H1 (cell line): ENCODE measurements around the gene CDH12.

ENCODE experiments used
- EP300 ChIP-seq, 2 experiments: IDR thresholded peaks; 1 replicate in 1 of 2; 2 replicates in 1 of 2; pipeline ENCODE4 v1.6.1; 2011 to 2012; ENCODE audit warnings: low read depth in 2 of 2, low read length in 2 of 2, mild to moderate bottlenecking in 2 of 2, borderline replicate concordance in 1 of 2, inconsistent platforms in 1 of 2, moderate library complexity in 1 of 2
- POLR2AphosphoS5 ChIP-seq: IDR thresholded peaks from 2 replicates; pipeline ENCODE4 v1.6.1; 2011; ENCODE audit warnings: low read depth, low read length
- SP2 ChIP-seq: IDR thresholded peaks from 2 replicates; pipeline ENCODE4 v1.6.1; 2012; ENCODE audit warnings: mild to moderate bottlenecking, low read length, inconsistent platforms
- TF ChIP-seq, protein P1 (sequence below), 3 experiments: IDR thresholded peaks; 1 replicate in 2 of 3; 2 replicates in 1 of 3; pipeline versions ENCODE4 v1.5.1 to v1.6.1; 2011; ENCODE audit warnings: low read length in 3 of 3, mild to moderate bottlenecking in 3 of 3, inconsistent platforms in 2 of 3, low read depth in 1 of 3, moderate library complexity in 1 of 3; ENCODE audit not compliant: insufficient read depth in 1 of 3; ENCODE audit errors: control extremely low read depth in 1 of 3

DNA sequence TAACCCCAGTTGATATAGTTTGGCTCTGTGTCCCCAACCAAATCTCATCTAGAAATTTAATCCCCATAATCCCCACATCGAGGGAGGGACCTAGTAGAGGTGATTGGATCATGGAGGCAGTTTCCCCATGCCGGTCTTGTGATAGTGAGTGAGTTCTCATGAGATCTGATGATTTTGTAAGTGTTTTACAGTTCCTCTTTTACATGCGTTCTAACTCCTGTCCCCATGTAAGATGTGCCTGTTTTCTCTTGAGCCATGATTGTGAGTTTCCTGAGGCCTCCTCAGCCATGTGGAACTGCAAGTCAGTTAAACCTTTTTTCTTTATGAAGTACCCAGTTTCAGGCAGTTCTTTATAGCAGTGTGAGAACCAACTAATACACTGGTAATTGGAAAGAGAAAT lies 73.6 kb downstream of the CDH12 start:
- TF ChIP-seq EP300 (IDR thresholded peaks at IDR 0.05; ENCODE audit: borderline replicate concordance in 1 of 2, low read depth in 2 of 2, low read length in 2 of 2) (no peak), POLR2AphosphoS5 (no peak), SP2 (no peak)
- TF ChIP-seq, protein P1, sequence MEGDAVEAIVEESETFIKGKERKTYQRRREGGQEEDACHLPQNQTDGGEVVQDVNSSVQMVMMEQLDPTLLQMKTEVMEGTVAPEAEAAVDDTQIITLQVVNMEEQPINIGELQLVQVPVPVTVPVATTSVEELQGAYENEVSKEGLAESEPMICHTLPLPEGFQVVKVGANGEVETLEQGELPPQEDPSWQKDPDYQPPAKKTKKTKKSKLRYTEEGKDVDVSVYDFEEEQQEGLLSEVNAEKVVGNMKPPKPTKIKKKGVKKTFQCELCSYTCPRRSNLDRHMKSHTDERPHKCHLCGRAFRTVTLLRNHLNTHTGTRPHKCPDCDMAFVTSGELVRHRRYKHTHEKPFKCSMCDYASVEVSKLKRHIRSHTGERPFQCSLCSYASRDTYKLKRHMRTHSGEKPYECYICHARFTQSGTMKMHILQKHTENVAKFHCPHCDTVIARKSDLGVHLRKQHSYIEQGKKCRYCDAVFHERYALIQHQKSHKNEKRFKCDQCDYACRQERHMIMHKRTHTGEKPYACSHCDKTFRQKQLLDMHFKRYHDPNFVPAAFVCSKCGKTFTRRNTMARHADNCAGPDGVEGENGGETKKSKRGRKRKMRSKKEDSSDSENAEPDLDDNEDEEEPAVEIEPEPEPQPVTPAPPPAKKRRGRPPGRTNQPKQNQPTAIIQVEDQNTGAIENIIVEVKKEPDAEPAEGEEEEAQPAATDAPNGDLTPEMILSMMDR (IDR thresholded peaks at IDR 0.05; ENCODE audit: control extremely low read depth in 1 of 3, insufficient read depth in 1 of 3, low read depth in 1 of 3, low read length in 3 of 3): no peak
